HG03159 (cell line): Measurements from ENCODE around the gene ATP8A2.
"Not testable (repeated sequence)": the region's sequence is repeated elsewhere in the genome, so short reads cannot be mapped to it uniquely, and the experiment has no call there.

Experiments used
- ATAC-seq: cut with Tn5 transposase; IDR thresholded peaks from one replicate; pipeline ENCODE4 v1.9.1; 2021; ENCODE audit warnings: mild to moderate bottlenecking, moderate library complexity; ENCODE audit not compliant: unreplicated experiment

ATP8A2 gene

DNA sequence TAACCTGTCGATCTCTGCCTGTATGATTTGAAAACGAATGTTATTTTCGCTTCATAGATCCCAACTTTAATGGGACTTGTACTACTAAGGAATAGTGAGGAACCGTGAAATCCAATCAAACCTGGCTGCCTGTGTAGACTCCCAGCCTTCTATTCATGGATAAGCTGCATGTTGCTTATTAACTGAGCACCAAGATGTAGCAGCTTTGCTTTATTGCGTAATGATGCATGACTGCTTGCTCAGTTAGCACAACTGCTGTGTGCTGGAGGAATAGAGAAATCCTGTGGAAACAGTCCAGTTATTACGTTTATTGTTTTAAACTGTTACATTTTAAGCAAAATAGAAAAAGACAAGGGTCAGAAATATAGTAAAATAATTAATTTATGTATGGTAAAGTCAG lies 571.9 kb downstream of the ATP8A2 start:
- no peak for ATAC-seq

- ATAC-seq = no peak
These were observed 573.8 kb downstream of the ATP8A2 start for GRCh38 chr13:25945596-25945995.

DNA sequence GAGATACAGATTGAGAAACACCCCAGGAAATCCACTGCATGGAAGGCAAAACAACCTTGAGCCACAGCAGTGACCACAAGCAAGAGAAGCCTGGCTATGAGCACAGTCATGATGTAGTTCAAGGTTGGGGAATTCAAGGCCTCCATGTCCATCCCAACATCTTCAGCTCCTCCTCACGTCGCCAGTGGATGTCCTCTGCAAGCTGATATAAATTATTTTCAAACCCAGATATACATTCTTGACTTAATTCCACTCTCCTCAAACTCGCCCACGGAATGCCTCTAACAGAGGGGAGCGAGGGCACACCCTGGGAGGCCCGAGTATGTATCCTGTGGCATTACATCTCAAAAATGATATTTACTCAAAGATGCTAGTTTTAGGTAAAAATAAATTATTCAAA lies 574.5 kb downstream of the ATP8A2 start:
- ATAC-seq = no peak

DNA sequence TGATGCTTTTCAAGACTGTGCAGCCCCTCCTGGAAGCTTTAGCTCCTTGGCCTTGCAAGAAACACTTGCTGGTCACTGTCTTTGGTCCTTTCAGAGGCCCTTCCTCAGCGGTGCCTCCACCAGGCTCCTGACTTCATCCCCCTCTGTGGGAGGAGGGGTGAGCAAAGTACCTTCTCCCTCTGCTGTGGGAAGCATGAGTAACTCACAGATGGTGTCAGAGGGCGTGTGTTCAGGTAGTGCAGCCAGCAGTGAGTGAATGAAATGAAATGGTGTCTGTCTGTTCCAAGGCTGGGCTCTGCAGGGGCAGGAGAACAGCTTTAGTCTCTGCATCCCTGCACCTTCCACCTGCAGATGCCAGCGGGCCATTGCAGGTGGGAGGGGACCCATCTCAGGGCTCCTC lies 577.1 kb downstream of the ATP8A2 start:
- no peak for ATAC-seq

- no peak for ATAC-seq
These were observed 580.1 kb downstream of the ATP8A2 start for GRCh38 chr13:25951831-25952230.

DNA sequence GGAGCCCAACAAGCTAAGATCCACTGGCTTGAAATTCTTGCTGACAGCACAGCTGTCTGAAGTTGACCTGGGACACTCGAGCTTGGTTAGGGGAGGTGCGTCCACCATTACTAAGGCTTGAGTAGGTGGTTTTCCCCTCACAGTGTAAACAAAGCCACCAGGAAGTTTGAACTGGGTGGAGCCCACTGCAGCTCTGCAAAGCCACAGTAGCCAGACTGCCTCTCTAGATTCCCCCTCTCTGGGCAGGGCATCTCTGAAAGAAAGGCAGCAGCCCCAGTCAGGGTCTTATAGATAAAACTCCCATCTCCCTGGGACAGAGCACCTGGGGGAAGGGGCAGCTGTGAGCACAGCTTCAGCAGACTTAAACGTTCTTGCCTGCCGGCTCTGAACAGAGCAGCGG lies 582.3 kb downstream of the ATP8A2 start:
- not testable (repeated sequence) for ATAC-seq

- not testable (repeated sequence) for ATAC-seq
These were observed 583.2 kb downstream of the ATP8A2 start for GRCh38 chr13:25954943-25955342.

- no peak for ATAC-seq
These were observed 587.2 kb downstream of the ATP8A2 start for GRCh38 chr13:25958986-25959385.

DNA sequence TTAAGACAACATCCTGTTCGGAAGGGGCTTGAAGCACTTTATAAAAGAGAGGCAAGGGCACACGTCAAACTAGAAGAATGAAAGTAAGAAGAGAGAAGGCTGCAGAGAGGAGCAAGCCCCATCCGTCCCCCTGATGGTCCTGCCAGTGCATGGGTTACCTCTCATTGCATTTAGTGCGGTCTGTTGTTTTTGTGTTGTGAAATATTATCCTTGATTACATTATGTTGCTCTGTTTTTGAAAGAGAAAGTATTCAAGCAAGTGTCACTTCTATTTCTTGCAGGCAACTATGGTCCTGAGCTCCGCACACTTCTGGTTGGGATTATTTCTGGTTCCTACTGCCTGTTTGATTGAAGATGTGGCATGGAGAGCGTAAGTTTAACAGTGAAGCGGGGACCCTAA lies 589.5 kb downstream of the ATP8A2 start:
- ATAC-seq = no peak

GRCh38 chr13:25963674-25964073 lies 591.9 kb downstream of the ATP8A2 start:
- no peak for ATAC-seq

DNA sequence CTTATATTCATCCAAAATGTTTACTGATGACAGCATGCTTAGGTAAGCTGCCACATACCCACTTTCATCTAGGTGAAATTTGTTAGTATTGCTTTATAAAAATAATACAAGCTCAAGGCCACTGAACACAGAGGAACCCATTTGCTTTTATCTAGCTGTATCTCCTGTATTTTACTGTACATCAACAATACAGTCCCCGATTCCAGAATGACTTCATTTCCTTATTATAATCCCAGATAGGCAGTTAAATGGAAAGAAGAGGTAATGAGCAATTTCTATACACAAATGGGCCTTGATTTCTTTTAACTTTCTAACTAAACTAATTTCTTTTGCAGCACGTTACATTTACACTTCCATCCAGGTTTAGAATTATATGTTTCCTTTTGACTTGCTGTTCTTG lies 593.8 kb downstream of the ATP8A2 start:
- no peak for ATAC-seq

DNA sequence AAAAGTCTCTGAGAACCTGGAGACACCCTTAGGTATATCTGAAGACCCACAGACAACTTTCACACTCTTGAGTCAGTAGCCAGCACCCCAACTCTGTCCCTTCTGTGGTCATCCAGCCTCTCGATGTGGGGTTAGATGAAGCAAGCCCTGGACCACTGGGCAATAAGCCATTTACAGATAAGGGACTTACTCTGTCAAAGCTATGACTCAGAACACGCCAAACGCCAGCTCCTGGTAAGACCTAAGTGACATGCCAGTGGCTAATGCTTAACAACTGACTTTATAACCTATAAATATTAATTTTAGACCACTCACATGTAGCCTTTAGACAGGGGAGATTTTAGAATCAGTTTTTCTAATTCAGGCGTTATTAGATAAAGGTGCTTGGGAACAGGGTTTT lies 594.3 kb downstream of the ATP8A2 start:
- no peak for ATAC-seq

GRCh38 chr13:25967144-25967543 lies 595.4 kb downstream of the ATP8A2 start:
- no peak for ATAC-seq

DNA sequence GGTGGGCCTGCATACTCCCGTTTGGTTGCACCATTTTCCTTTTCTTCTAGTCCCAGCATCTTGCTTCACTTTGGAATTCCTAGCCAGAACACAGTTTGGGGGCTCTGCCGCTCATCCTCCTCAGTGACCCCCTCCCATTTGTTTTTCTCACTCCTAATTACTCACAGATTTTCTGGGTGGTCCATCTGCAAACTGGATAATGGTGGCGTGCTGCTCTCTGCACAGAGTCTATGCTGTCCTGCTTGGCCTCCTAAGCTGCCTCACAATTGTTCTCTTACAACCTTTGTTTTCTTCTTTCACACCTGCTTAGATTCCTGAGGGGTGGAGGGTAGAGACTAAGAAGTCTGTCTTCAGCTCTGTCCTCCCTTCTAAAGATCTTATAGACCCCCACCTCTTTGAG lies 599.3 kb downstream of the ATP8A2 start:
- ATAC-seq = no peak

GRCh38 chr13:25971459-25972145 lies 599.8 kb downstream of the ATP8A2 start:
- ATAC-seq = no peak

DNA sequence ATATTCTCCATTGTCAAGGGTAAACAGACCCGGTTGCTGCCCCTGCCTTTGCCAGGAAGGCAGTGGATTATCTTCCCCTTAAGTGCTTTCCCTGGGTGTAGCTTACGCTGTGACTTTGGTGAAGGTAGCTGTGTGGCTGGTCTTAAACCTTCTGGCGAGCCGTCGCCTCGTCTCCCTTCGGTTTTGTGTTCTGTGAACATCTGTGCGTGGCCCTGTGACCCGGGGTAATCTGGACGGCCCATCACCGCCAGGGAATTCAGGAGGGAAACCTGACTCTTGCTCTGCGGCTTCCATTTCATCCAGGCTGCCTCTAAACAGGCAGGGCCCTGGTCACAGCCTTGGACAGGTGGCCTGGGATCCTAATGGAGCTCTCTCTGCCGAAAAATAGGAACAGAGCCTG lies 601.3 kb downstream of the ATP8A2 start:
- no peak for ATAC-seq

DNA sequence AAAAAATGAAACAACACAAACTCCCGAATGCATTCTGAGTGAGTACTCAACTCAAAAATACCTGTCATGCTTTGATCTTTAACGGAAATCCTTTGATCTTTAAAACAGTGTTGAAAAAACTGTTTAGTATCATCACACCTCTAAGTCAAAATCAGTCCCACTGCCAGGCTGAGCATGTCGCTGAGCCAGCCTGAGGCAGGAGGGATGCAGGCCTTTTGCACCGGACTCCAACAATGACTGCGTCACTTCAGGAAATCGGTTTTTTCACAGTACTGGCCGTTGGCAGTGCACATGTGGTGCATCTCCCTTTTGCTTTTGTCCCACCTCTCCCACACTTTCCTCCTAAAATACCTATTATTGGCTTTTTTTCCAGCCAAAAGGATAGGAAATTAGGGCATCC lies 601.8 kb downstream of the ATP8A2 start:
- ATAC-seq = no peak

DNA sequence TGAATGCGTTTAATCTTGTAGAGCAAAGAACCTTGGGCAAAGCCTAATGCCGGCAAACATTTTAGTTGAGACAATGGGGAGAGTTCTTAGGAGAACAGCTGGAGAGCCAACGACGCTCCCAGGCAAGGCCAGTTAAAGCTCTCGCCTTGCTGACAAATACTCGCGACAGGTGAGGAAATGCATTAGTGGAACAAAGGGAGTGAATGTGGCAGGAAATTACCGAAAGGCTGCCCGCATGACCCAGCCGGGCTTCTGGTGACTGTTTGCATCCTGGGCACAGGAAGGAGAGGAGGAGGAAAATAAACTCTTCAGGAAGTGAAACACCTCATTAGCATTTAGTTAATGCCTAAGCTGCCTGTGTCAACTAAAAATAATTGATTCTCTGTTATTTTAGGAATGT lies 605.4 kb downstream of the ATP8A2 start:
- no peak for ATAC-seq

DNA sequence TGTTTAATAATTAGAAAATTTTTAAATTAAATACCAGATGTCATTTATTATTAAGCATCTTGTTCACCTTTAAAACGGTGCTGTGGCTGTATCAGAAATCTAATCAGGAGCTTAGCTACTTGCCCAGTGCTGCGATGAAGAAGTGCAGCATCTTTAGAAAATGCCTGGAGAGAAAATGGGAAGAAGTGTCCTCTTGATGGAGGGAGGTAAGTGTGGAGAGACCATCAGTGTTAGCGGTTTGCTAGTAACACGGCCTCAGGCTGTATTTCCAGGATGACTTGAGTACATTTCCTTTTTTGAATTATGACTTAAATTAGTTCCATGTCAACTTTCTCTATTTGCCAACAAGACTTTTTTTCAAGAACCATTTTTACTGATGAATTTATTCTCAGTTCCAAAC lies 605.9 kb downstream of the ATP8A2 start:
- ATAC-seq = no peak

DNA sequence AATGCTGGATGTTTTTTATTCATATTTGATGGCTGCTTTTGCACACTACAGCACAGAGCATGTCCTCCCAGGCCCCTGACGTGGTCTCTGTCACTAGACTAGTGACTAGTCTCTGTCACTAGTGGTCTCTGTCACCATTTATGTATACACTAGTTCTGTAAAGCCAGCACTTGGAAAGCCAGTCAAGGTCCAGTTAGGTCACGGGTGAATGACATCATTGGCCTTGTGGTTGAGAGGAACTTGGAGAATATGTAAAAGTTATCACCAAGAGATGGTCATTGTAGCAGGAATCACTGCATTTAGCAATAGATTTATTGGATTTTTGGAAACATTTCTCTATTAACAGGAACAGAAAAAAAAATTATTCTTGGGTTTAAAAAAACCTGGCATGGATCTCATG lies 607.2 kb downstream of the ATP8A2 start:
- no peak for ATAC-seq

- no peak for ATAC-seq
These were observed 607.6 kb downstream of the ATP8A2 start for GRCh38 chr13:25979371-25979770.

DNA sequence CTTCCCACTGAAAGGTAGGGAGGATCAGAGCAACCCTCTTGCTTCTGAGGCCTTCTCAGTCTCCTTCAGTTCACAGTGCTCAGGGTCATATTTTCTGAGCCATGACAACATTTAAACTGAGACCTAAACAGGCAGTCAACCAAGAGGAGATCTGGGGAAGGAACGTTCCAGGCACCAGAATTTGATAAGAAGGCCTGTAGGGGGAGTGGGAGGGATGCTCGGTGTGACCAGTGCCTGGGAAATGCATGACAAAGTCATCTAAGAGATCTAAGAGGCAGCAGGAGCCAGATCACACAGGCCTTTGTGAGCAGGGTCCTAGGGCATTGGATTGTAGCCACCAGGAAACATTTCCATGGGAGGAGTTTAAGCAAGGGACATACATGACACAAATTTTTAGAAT lies 608.5 kb downstream of the ATP8A2 start:
- no peak for ATAC-seq

DNA sequence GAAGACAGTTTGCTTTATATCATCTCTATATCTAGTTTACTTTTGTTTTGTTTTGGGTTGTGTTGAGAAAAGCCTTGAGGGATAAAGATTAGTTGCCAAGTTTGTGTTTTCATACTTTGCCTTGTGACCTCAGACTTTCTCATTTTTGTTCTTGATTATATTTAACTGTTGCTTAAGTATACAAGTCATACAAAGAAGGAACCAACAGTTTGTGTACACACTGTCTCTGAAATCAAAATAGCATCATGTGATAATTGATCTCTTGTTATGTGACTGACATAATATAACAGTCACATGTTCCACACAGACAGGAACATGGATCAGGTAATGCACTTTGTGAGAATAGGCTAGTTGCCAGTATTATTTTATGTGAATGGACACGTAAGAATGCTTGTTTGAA lies 609.3 kb downstream of the ATP8A2 start:
- no peak for ATAC-seq
